Heart left ventricle (tissue), 16 donors: ENCODE measurements around the gene OGDH. TPM values are rescaled to one million over a fixed set of nuclear protein-coding genes. Genes with fewer than 3 reads are reported as not detected.

Experiments
- ATAC-seq, 4 donors: fragments of 200-7000 bp; cut with Tn5 transposase; one replicate each; pipeline ENCODE4 v1.9.1; 2020 to 2022; ENCODE audit warnings: moderate library complexity in 4 of 4, mild to moderate bottlenecking in 3 of 4, moderate number of reproducible peaks in 1 of 4
- DNase-seq, 5 donors: peaks; one replicate each; pipeline ENCODE4 v3.0.0-alpha.2; 2020
- H3K27ac ChIP-seq, 12 donors: fragments of 200-600 bp; sonication (generic) in 4 of 12; one replicate each; pipeline versions ENCODE4 v1.5.0 to v1.8.0; 2016 to 2022; ENCODE audit warnings: mild to moderate bottlenecking in 2 of 12
- H3K27me3 ChIP-seq, 9 donors: fragments of 200-600 bp; sonication (generic) in 2 of 9; one replicate each; pipeline versions ENCODE4 v1.5.1 to v1.8.0; 2016 to 2022; ENCODE audit warnings: mild to moderate bottlenecking in 3 of 9
- H3K36me3 ChIP-seq, 9 donors: fragments of 200-600 bp; sonication (generic) in 2 of 9; one replicate each; pipeline versions ENCODE4 v1.5.0 to v1.8.0; 2018 to 2022; ENCODE audit warnings: mild to moderate bottlenecking in 2 of 9
- H3K4me1 ChIP-seq, 12 donors: fragments of 200-600 bp; sonication (generic) in 4 of 12; one replicate each; pipeline versions ENCODE4 v1.5.0 to v1.8.0; 2016 to 2022; ENCODE audit warnings: mild to moderate bottlenecking in 3 of 12
- H3K4me3 ChIP-seq, 12 donors: fragments of 200-600 bp; sonication (generic) in 4 of 12; one replicate each; pipeline versions ENCODE4 v1.5.0 to v1.8.0; 2017 to 2022; ENCODE audit warnings: mild to moderate bottlenecking in 9 of 12, moderate library complexity in 4 of 12
- H3K9me3 ChIP-seq, 12 donors: fragments of 200-600 bp; sonication (generic) in 4 of 12; one replicate each; pipeline versions ENCODE4 v1.5.0 to v1.8.0; 2016 to 2022; ENCODE audit warnings: mild to moderate bottlenecking in 1 of 12
- POLR2A ChIP-seq, 2 donors: fragments of 450-650 bp; IDR thresholded peaks; one replicate each; pipeline ENCODE4 v1.6.1; 2017; ENCODE audit warnings: antibody characterized with exemption in 2 of 2, mild to moderate bottlenecking in 2 of 2, moderate library complexity in 2 of 2
- WGBS, 4 donors: extraction: QIAGEN DNeasy Blood & Tissue Kit in 2 of 4; methylation state at CpG; one replicate each; pipeline versions ENCODE4 v1.1.5 to v1.1.7; 2013 to 2018; 5-methylcytosine and 5-hydroxymethylcytosine counted together
- intact Hi-C, 10 donors: fragments of 100-400 bp; cut with DNase I; formaldehyde crosslinking; loops; one replicate each; pipeline versions ENCODE4 v1.11.1 to v1.14.2; 2022
- polyA plus RNA-seq, 2 donors: library from polyadenylated mRNA; stranded (reverse); fragments of 200-250 nt; gene quantifications; one replicate each; pipeline ENCODE4 v1.2.3, GENCODE V29; 2013
- total RNA-seq, 9 donors: library from RNA; depleted of rRNA in 2 of 9; stranded (reverse); fragments of >200 nt in 2 of 9; fragmentation: NEBNext Ultra II Directional in 3 of 9; extraction: Animal tissue kit (Norgen Biotek cat#: 25700) in 3 of 9; gene quantifications; one replicate each; pipeline versions ENCODE4 v1.1.0 to v1.2.4, GENCODE V29; 2016 to 2023
- TF ChIP-seq, protein P1 (sequence below), 12 donors: fragments of 200-600 bp; sonication (generic) in 4 of 12; IDR thresholded peaks; one replicate each; pipeline versions ENCODE4 v1.5.0 to v1.8.0; 2018 to 2022; ENCODE audit warnings: antibody characterized with exemption in 12 of 12, mild to moderate bottlenecking in 5 of 12
- donor health status: ischemic (EF 13 %, LVEDD 7.1; RV severe dilation, severe dysfunction).
- donor health status: healthy with polysubstance abuse.
- donor health status: DM: no; HTN: yes; CAD: no.
- donor health status: DM: no; HTN: no; CAD: no.
- donor health status: ischemic (EF 25% LVEDD 6.9; RV normal size, moderate dysfunction).
- donor health status: ischemic (EF 25% LVEDD 5.7; RV mildly dilated, moderate dysfunction).
- donor health status: healthy.
- donor health status: DM: yes; HTN: yes; CAD: no.
- donor health status: ischemic (EF 35%, LVEDD 5.7; RV mildly dilated, moderate dysfunction).
- donor health status: nonischemic (EF 11% LVEDD 7.7; RV severe dilation, severe dysfunction).
- donor health status: DM: yes; HTN: yes; CAD: no.
- donor health status: PGD.
- donor health status: ischemic (EF 29% LVEDD 5.4; RV normal size, mild dysfunction).
- donor health status: nonischemic (EF 23%, LVEDD 6.1; RV moderate dilation, normal function).

The OGDH gene
- total and polyA plus RNA-seq, 11 donors = 247 to 789 (median 633) TPM

DNA sequence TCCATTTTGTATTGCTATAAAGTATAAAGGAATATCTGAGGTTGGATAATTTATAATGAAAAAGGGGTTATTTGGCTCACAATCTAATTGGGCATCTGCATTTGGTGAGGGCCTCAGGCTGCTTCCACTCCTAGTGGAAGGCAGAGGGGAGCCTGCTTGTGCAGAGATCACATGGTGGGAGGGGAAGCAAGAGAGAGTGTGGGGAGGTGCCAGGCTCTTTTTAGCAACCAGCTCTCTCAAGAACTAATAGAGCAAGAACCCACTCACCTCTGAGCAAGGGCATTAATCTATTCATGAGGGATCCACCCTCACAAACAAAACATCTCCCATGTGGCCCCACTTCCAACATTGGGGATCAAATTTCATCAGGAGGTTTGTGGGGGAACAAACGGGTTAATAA lies 64.6 kb downstream of the OGDH start:
- TF ChIP-seq, protein P1, sequence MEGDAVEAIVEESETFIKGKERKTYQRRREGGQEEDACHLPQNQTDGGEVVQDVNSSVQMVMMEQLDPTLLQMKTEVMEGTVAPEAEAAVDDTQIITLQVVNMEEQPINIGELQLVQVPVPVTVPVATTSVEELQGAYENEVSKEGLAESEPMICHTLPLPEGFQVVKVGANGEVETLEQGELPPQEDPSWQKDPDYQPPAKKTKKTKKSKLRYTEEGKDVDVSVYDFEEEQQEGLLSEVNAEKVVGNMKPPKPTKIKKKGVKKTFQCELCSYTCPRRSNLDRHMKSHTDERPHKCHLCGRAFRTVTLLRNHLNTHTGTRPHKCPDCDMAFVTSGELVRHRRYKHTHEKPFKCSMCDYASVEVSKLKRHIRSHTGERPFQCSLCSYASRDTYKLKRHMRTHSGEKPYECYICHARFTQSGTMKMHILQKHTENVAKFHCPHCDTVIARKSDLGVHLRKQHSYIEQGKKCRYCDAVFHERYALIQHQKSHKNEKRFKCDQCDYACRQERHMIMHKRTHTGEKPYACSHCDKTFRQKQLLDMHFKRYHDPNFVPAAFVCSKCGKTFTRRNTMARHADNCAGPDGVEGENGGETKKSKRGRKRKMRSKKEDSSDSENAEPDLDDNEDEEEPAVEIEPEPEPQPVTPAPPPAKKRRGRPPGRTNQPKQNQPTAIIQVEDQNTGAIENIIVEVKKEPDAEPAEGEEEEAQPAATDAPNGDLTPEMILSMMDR (IDR thresholded peaks at IDR 0.05) = no peak
- no peak for TF ChIP-seq POLR2A (IDR thresholded peaks at IDR 0.05)
- peaks cover 0 to 12% (median 1%) of the 10 kb centered on the region in 12 donors for H3K4me1 ChIP-seq
- no peak overlapping the region for H3K4me3 ChIP-seq
- H3K27ac ChIP-seq = peak overlapping the region in 7 of 12 donors; percentile 1 to 72 (median 43)
- WGBS, 4 donors = 67 to 78% (median 72%) methylated on average over 1 of the region's 1 CpG
- no peaks in the 10 kb centered on the region for H3K9me3 ChIP-seq
- intact Hi-C loops = loop anchor here in 1 of 10 donors (10.0 kb wide), 1 partner anchor 174 kb away; the partner anchor contains the start of gene H2AZ2
- DNase-seq = peak in 1 of 5 donors; percentile 48
- no peaks in the 10 kb centered on the region for H3K27me3 ChIP-seq
- ATAC-seq = peak in 3 of 4 donors; percentile 74 to 83 (median 76)
- peaks cover 0 to 79% (median 70%) of the 10 kb centered on the region in 9 donors for H3K36me3 ChIP-seq

DNA sequence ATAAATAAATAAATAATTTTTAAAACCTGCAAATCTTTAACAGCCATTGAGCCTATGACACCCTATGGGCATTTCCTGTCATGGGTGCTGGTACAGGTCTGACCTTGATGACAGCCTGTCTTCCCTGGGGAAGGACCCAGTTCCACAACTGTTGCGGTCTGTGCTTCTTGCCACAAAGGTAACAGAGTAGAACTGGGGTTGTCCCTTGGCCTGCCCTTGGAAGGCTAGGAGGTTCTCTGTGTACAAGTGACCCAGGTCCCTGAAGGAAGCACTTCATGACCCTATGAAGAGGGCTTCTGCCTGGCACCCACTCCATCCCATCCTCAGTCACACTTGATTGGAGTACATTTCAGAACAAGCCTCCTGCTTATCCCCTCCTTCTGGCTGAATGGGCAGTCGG lies 66.9 kb downstream of the OGDH start:
- H3K27ac ChIP-seq = peak overlapping the region in 1 of 12 donors; percentile 72
- no peak for ATAC-seq

GRCh38 chr7:44673771-44674170 lies 67.3 kb downstream of the OGDH start:
- 83 to 95% (median 88%) methylated on average over 5 to 6 of the region's 6 CpGs for WGBS, 4 donors
- no peaks in the 10 kb centered on the region for H3K9me3 ChIP-seq

More for the DNA sequence above, 66.9 kb downstream of the OGDH start:
- TF ChIP-seq, protein P1 (IDR thresholded peaks at IDR 0.05) = no peak
- TF ChIP-seq POLR2A (IDR thresholded peaks at IDR 0.05) = no peak
- intact Hi-C loops = loop anchor here in 1 of 10 donors (10.0 kb wide), 1 partner anchor 171 kb away; the partner anchor contains the start of gene H2AZ2
- Histone ChIP-seq H3K27me3 (no peaks in the 10 kb centered on the region), H3K4me1 (peaks cover 0 to 22% (median 8%) of the 10 kb centered on the region in 12 donors), H3K9me3 (no peaks in the 10 kb centered on the region), H3K36me3 (peaks cover 0 to 78% (median 68%) of the 10 kb centered on the region in 9 donors), H3K4me3 (no peak overlapping the region)
- WGBS, 4 donors = 85 to 95% (median 91%) methylated on average over 2 of the region's 2 CpGs
- no peak for DNase-seq

GRCh38 chr7:44674381-44674780 lies 68.0 kb downstream of the OGDH start:
- intact Hi-C loops = loop anchor here in 1 of 10 donors (10.0 kb wide), 1 partner anchor 170 kb away; the partner anchor contains the start of gene H2AZ2
- H3K27ac ChIP-seq = peak overlapping the region in 1 of 12 donors; percentile 37
- peaks cover 0 to 79% (median 67%) of the 10 kb centered on the region in 9 donors for H3K36me3 ChIP-seq
- no peak for ATAC-seq
- H3K27me3 ChIP-seq = no peaks in the 10 kb centered on the region
- peaks cover 0 to 32% (median 18%) of the 10 kb centered on the region in 12 donors for H3K4me1 ChIP-seq
- H3K9me3 ChIP-seq = no peaks in the 10 kb centered on the region
- TF ChIP-seq, protein P1 (IDR thresholded peaks at IDR 0.05) = no peak
- TF ChIP-seq POLR2A (IDR thresholded peaks at IDR 0.05) = no peak
- 94 to 99% (median 98%) methylated on average over 5 to 7 of the region's 7 CpGs for WGBS, 4 donors
- no peak overlapping the region for H3K4me3 ChIP-seq
- DNase-seq = no peak

More at GRCh38 chr7:44673771-44674170, 67.3 kb downstream of the OGDH start:
- no peak for ATAC-seq
- TF ChIP-seq, protein P1 (IDR thresholded peaks at IDR 0.05) = no peak
- no peak for TF ChIP-seq POLR2A (IDR thresholded peaks at IDR 0.05)
- intact Hi-C loops = loop anchor here in 1 of 10 donors (10.0 kb wide), 1 partner anchor 171 kb away; the partner anchor contains the start of gene H2AZ2
- DNase-seq = no peak
- peaks cover 0 to 26% (median 12%) of the 10 kb centered on the region in 12 donors for H3K4me1 ChIP-seq
- no peak overlapping the region for H3K4me3 ChIP-seq
- peaks cover 0 to 77% (median 67%) of the 10 kb centered on the region in 9 donors for H3K36me3 ChIP-seq
- no peaks in the 10 kb centered on the region for H3K27me3 ChIP-seq
- H3K27ac ChIP-seq = peak overlapping the region in 1 of 12 donors; percentile 72
